Measurements from ENCODE around the gene CERK. TPM values are rescaled to one million over a fixed set of nuclear protein-coding genes. Genes with fewer than 3 reads are reported as not detected.

The CERK gene
- total and polyA plus RNA-seq, 2 of the 8 experiments (the other 6 are each of a cell fraction or from before 2014, with no cell fraction given), result 26.6 to 59.0 TPM

DNA sequence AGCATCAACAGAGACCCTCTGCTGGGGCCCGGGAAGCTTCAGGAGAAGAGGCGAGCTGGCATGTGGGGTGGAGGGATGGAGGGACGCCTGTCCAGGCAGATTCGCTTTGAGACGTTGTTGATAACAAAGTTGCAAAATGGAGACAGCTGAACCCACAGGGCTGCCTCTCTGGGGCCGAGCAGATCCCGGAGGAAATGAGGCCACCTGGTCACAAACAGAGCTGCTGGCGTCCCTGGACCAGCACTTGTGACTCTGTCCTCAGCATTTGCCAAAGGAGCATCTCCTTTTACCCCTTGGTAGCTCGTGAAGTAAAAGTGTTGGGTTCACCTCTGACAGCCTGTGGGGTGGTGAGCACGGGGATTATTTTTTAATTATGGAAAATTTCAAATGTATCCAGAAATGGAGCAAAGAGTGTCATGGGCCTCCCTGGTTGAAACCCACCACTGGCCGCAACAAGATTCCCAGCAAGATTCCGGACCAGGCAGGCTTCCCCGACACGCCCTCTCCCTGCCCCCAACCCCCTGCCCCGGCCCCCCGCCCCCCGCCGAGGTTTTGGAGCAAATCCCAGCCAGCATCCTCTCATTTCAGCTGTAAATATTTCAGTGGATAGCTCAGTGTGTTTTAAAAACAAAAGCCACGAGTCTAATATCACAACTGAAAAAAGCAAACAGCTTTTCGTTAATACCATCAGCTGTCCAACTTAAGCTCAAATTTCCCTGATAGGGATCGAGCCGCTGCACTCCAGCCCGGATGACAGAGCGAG lies 97.6 kb downstream of the CERK start (continued):
- TF ChIP-seq EGR1 (IDR thresholded peaks at IDR 0.05; ENCODE audit: borderline replicate concordance, low read depth, low read length), result no peak
- no peak for TF ChIP-seq GABPA (IDR thresholded peaks at IDR 0.05; ENCODE audit: borderline replicate concordance, insufficient read depth, low read length)
- TF ChIP-seq SP2 (IDR thresholded peaks at IDR 0.05; ENCODE audit: low read length), result no peak

All from H1 (cell line).